HepG2 (cell line): ENCODE data around the gene SIRT7. TPM values are rescaled to one million over a fixed set of nuclear protein-coding genes. Genes with fewer than 3 reads are reported as not detected.
A peak's percentile ranks its signal among the peaks of the same experiment; 100 is the strongest.

Experiments used
- AGO2 ChIP-seq: fragments of 200-400 bp; formaldehyde crosslinking; optimal IDR thresholded peaks from 2 replicates; pipeline ENCODE3; 2017; ENCODE audit warnings: mild to moderate bottlenecking, low read depth, low read length, moderate library complexity
- CC2D1A ChIP-seq: sonication (generic); formaldehyde crosslinking; IDR thresholded peaks from 2 replicates; pipeline ENCODE4 v1.8.1; 2023; ENCODE audit warnings: mild to moderate bottlenecking, missing genetic modification reagents
- CCAR2 ChIP-seq: fragments of 200-400 bp; formaldehyde crosslinking; optimal IDR thresholded peaks from 2 replicates; pipeline ENCODE3; 2018; ENCODE audit warnings: low read depth, mild to moderate bottlenecking, low read length, moderate library complexity
- FOXA3 ChIP-seq: IDR thresholded peaks from 2 replicates; pipeline ENCODE4 v1.6.1; 2016; ENCODE audit warnings: missing genetic modification reagents, missing compliant biosample characterization
- HOXD1 ChIP-seq: sonication (generic); formaldehyde crosslinking; IDR thresholded peaks from 2 replicates; pipeline ENCODE4 v1.5.0; 2020; ENCODE audit warnings: missing genetic modification reagents
- KDM6A ChIP-seq: IDR thresholded peaks from 2 replicates; pipeline ENCODE4 v1.6.1; 2016; ENCODE audit warnings: low read depth
- MED1 ChIP-seq: sonication (generic); formaldehyde crosslinking; IDR thresholded peaks from 2 replicates; pipeline ENCODE4 v1.4.0; 2020; ENCODE audit warnings: missing genetic modification reagents
- NR3C1 ChIP-seq: sonication (generic); formaldehyde crosslinking; IDR thresholded peaks from 2 replicates; pipeline ENCODE4 v1.4.0; 2020; ENCODE audit warnings: missing genetic modification reagents
- POLR2G ChIP-seq: fragments of 200-400 bp; formaldehyde crosslinking; IDR thresholded peaks from 2 replicates; pipeline ENCODE4 v1.6.1; 2018; ENCODE audit warnings: mild to moderate bottlenecking, low read depth, low read length, moderate library complexity
- SALL2 ChIP-seq: sonication (generic); formaldehyde crosslinking; IDR thresholded peaks from 2 replicates; pipeline ENCODE4 v1.8.1; 2023; ENCODE audit warnings: mild to moderate bottlenecking, missing genetic modification reagents, inconsistent platforms
- TGIF2 ChIP-seq: IDR thresholded peaks from 2 replicates; pipeline ENCODE4 v1.6.1; 2016; ENCODE audit warnings: control low read depth, missing compliant biosample characterization
- TOE1 ChIP-seq: sonication (generic); formaldehyde crosslinking; IDR thresholded peaks from 2 replicates; pipeline ENCODE4 v1.4.0; 2020; ENCODE audit warnings: mild to moderate bottlenecking, missing genetic modification reagents
- ZMYM3 ChIP-seq: sonication (generic); formaldehyde crosslinking; IDR thresholded peaks from 2 replicates; pipeline ENCODE4 v1.5.1; 2020; ENCODE audit warnings: mild to moderate bottlenecking, missing genetic modification reagents
- ZNF121 ChIP-seq: sonication (generic); formaldehyde crosslinking; IDR thresholded peaks from 2 replicates; pipeline ENCODE4 v1.5.0; 2020; ENCODE audit warnings: mild to moderate bottlenecking, missing genetic modification reagents
- ZNF543 ChIP-seq: sonication (generic); formaldehyde crosslinking; IDR thresholded peaks from 2 replicates; pipeline ENCODE4 v1.4.0; 2020; ENCODE audit warnings: mild to moderate bottlenecking, missing genetic modification reagents
- polyA plus RNA-seq, 8 experiments: library from polyadenylated mRNA; depleted of rRNA in 3 of 8; stranded (reverse) in 7 of 8; unstranded in 1 of 8; fragments of >200 nt; fragmentation: Illumina TruSeq in 4 of 8; extraction: Trizol in 4 of 8; gene quantifications; 2 replicates each; pipeline versions ENCODE4 v1.2.1 to v1.2.3, GENCODE V29; 2011 to 2016; ENCODE audit warnings: low read depth in 4 of 8, missing spikeins in 1 of 8, mixed read lengths in 1 of 8; ENCODE audit not compliant: insufficient read depth in 1 of 8
- total RNA-seq, 5 experiments: library from RNA; depleted of rRNA; stranded (reverse); fragments of >200 nt; fragmentation: Illumina TruSeq; extraction: Trizol; gene quantifications; 2 replicates each; pipeline ENCODE4 v1.2.3, GENCODE V29; 2016; ENCODE audit warnings: low read depth in 1 of 5
- TF ChIP-seq, protein P1 (sequence below): sonication (generic); formaldehyde crosslinking; IDR thresholded peaks from 2 replicates; pipeline ENCODE4 v1.5.0; 2020; ENCODE audit warnings: mild to moderate bottlenecking, missing genetic modification reagents
- TF ChIP-seq, protein P2 (sequence below): sonication (generic); formaldehyde crosslinking; IDR thresholded peaks from 2 replicates; pipeline ENCODE4 v1.4.0; 2020; ENCODE audit warnings: missing genetic modification reagents
- TF ChIP-seq, protein P3 (sequence below): sonication (generic); formaldehyde crosslinking; IDR thresholded peaks from 2 replicates; pipeline ENCODE4 v1.8.0; 2022; ENCODE audit warnings: missing genetic modification reagents, mild to moderate bottlenecking, moderate library complexity, borderline replicate concordance
- TF ChIP-seq, protein P4 (sequence below): sonication (generic); formaldehyde crosslinking; IDR thresholded peaks from 2 replicates; pipeline ENCODE4 v1.4.0; 2020; ENCODE audit warnings: missing genetic modification reagents

SIRT7 gene
- total and polyA plus RNA-seq, 2 of the 13 experiments (the other 11 are each of a cell fraction or from before 2014, with no cell fraction given) = 8.3 to 24.8 TPM

DNA sequence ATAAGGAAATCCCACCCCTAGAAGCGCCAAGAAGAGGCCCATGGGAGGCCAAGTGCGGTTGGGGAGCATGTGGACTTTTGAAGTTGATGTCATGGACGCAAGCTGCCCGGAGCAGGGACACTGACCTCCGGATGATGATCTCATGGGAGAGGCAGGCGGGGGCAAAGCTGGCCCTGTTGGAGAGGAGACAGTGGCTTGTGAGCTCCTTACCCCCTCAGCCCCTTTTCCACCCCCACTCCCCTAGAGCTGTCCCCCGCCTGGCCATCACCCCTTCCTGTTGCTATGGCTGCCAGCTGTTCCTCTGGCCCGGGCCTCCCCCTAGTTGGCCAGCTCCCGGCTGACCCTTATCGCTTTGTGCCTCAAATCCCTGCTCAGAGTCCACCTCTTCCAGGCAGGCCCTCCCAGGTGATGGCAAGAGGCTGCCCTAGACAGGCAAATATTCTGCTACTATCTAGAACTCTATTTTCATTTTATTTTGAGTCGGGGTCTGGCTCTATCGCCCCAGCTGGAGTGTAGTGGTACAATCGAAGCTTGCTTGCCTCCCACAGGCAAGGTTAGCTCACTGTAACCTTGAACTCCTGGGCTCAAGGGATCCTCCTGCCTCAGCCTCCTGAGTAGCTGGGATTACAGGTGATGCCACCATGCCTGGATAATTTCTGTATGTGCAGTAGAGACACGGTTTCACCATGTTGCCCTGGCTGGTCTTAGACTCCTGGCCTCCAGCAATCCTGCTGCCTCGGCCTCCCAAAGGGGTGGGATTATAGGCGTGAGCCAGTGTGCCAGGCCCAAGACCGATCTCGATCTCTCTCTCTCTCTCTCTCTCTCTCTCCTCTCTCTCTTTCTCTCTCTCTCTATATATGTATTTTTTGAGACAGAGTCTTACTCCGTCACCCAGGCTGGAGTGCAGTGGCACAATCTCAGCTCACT, 36.4 kb upstream of the SIRT7 start (continued):
- TF ChIP-seq, protein P1, sequence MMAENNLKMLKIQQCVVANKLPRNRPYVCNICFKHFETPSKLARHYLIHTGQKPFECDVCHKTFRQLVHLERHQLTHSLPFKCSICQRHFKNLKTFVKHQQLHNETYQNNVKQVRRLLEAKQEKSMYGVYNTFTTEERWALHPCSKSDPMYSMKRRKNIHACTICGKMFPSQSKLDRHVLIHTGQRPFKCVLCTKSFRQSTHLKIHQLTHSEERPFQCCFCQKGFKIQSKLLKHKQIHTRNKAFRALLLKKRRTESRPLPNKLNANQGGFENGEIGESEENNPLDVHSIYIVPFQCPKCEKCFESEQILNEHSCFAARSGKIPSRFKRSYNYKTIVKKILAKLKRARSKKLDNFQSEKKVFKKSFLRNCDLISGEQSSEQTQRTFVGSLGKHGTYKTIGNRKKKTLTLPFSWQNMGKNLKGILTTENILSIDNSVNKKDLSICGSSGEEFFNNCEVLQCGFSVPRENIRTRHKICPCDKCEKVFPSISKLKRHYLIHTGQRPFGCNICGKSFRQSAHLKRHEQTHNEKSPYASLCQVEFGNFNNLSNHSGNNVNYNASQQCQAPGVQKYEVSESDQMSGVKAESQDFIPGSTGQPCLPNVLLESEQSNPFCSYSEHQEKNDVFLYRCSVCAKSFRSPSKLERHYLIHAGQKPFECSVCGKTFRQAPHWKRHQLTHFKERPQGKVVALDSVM (CRISPR knock-in tag) = peak; percentile 72
- TF ChIP-seq HOXD1 (CRISPR knock-in tag) (no peak), ZNF121 (CRISPR knock-in tag) (peak; percentile 82), MED1 (CRISPR knock-in tag) (0 out of 2 replicates have a peak, but pooled peaks have one; percentile 4), KDM6A (CRISPR knock-in tag) (no peak), ZMYM3 (CRISPR knock-in tag) (peak; percentile 58), FOXA3 (CRISPR knock-in tag) (0 out of 2 replicates have a peak, but pooled peaks have one; percentile 9), NR3C1 (no peak), ZNF543 (CRISPR knock-in tag) (no peak), POLR2G (peak; percentile 45), TOE1 (CRISPR knock-in tag) (no peak), TGIF2 (CRISPR knock-in tag) (0 out of 2 replicates have a peak, but pooled peaks have one; percentile 42), CC2D1A (CRISPR knock-in tag) (0 out of 2 replicates have a peak, but pooled peaks have one; percentile 34), CCAR2 (no peak), AGO2 (peak; percentile 65), SALL2 (CRISPR knock-in tag) (peak; percentile 76; the same call in 1 of the 2 replicates)
- TF ChIP-seq, protein P2, sequence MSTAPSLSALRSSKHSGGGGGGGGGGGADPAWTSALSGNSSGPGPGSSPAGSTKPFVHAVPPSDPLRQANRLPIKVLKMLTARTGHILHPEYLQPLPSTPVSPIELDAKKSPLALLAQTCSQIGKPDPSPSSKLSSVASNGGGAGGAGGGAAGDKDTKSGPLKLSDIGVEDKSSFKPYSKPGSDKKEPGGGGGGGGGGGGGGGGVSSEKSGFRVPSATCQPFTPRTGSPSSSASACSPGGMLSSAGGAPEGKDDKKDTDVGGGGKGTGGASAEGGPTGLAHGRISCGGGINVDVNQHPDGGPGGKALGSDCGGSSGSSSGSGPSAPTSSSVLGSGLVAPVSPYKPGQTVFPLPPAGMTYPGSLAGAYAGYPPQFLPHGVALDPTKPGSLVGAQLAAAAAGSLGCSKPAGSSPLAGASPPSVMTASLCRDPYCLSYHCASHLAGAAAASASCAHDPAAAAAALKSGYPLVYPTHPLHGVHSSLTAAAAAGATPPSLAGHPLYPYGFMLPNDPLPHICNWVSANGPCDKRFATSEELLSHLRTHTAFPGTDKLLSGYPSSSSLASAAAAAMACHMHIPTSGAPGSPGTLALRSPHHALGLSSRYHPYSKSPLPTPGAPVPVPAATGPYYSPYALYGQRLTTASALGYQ = 0 out of 2 replicates have a peak, but pooled peaks have one; percentile 24
- TF ChIP-seq, protein P3, sequence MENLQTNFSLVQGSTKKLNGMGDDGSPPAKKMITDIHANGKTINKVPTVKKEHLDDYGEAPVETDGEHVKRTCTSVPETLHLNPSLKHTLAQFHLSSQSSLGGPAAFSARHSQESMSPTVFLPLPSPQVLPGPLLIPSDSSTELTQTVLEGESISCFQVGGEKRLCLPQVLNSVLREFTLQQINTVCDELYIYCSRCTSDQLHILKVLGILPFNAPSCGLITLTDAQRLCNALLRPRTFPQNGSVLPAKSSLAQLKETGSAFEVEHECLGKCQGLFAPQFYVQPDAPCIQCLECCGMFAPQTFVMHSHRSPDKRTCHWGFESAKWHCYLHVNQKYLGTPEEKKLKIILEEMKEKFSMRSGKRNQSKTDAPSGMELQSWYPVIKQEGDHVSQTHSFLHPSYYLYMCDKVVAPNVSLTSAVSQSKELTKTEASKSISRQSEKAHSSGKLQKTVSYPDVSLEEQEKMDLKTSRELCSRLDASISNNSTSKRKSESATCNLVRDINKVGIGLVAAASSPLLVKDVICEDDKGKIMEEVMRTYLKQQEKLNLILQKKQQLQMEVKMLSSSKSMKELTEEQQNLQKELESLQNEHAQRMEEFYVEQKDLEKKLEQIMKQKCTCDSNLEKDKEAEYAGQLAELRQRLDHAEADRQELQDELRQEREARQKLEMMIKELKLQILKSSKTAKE (CRISPR knock-in tag) = no peak
- TF ChIP-seq, protein P4, sequence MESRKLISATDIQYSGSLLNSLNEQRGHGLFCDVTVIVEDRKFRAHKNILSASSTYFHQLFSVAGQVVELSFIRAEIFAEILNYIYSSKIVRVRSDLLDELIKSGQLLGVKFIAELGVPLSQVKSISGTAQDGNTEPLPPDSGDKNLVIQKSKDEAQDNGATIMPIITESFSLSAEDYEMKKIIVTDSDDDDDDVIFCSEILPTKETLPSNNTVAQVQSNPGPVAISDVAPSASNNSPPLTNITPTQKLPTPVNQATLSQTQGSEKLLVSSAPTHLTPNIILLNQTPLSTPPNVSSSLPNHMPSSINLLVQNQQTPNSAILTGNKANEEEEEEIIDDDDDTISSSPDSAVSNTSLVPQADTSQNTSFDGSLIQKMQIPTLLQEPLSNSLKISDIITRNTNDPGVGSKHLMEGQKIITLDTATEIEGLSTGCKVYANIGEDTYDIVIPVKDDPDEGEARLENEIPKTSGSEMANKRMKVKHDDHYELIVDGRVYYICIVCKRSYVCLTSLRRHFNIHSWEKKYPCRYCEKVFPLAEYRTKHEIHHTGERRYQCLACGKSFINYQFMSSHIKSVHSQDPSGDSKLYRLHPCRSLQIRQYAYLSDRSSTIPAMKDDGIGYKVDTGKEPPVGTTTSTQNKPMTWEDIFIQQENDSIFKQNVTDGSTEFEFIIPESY = peak; percentile 70
